GM19099 (cell line): ENCODE measurements around the gene RELL2.
A peak's percentile ranks its signal among the peaks of the same experiment; 100 is the strongest.

ENCODE experiments used
- POLR2A ChIP-seq: IDR thresholded peaks from 3 replicates; pipeline ENCODE4 v1.6.1; 2011; ENCODE audit warnings: low read depth; ENCODE audit not compliant: insufficient read length; ENCODE audit errors: extremely low read depth

The RELL2 gene, protein sequence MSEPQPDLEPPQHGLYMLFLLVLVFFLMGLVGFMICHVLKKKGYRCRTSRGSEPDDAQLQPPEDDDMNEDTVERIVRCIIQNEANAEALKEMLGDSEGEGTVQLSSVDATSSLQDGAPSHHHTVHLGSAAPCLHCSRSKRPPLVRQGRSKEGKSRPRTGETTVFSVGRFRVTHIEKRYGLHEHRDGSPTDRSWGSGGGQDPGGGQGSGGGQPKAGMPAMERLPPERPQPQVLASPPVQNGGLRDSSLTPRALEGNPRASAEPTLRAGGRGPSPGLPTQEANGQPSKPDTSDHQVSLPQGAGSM

DNA sequence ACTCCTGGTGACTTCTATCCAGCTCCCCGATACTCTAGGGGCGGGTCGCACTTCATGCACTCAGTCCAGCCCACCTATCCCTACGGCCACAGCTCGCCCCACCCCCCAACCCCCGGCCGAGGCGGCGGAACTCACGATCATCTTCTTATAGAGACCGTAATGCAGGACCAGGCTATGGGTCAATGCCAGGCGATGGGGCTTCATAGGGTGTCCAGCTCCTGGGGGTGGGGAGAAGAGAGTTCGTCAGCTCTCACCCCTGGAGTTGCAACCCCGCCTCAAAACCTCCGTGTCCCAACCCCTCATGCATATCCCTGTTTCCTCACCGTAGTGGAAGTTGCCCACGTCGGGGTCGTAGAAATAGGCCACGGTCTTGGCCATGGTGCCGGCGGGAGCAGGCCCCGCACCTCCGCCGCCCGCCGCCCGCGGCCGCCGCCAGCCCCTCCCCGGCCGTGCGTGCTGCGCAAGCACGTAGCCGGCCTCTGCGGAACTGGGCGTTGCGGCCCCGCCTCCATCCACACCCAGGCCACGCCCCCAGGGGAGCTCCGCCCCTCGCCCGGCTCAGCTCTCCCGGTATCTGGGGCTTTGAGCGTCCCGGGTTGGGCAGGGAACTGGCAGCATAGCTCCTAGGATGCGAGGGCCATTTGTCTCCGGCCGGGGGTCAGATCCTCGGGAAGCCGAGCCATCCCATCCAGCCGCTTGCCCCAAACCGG is at the start of gene RELL2, which contains the start of gene HDAC3:
RELL2 (plus strand) TSS at position 585 of the 710 bp plus-strand sequence. CDS start 1,229 bp downstream, outside the sequence.
HDAC3 (minus strand) TSS at position 437 of the 710 bp plus-strand sequence; CDS start at position 378, 59 bp downstream.
- TF ChIP-seq POLR2A, result peak; percentile 85

DNA sequence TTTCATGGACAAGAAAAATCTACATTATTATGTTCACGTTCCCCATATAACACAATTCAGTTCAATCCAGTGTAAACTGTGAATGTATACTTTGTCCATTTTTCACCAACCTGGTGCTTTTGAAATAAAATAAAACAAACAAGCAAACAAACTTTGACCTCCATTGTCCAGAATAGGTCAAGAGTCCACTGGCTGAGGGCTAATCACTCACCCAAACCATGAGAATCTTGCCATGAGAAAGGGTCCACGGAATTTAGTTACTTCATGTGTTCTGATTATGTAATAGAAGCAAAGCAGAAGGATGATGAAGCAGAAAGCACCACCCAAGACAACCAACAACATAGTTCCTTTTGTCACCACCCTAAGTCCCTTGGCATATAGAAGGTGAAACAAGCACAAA is 46.7 kb upstream of the RELL2 start:
- no peak for TF ChIP-seq POLR2A

DNA sequence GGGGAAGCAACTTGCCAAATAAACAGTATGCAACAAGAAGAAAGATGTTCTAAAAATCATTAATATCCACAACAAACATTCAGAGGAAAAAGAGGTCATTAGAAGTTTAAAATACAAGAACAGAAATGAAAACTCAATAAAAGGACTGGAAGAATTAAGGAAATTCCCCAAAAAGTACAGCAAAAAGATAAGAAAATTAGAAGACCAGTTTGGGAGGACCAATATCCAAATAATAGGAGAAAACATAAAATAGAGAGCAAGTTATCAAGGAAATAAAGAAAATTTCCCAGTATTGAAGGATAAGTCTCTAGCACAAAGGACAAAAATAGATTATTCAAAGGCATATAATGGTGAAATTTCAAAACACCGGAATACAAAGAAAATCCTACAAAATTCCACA is 39.9 kb upstream of the RELL2 start:
- no peak for TF ChIP-seq POLR2A

DNA sequence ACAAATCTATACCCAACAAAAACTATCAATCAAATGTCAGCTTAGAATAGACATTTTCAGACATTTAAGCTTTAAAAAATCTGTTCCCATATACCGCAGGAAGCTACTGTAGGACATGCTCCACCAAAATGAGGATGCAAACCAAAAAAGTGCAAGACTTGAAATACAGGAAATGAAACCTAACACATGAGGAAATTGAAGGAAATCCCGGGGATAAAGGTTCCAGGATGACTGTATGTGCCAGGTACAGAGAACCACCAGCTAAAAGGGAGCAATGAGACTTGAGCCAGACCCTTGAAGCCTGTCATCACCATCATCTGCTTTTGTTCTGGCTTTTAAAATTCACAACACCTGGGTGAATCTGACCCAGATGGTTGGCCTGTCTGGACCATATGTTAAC is 39.4 kb upstream of the RELL2 start:
- no peak for TF ChIP-seq POLR2A

DNA sequence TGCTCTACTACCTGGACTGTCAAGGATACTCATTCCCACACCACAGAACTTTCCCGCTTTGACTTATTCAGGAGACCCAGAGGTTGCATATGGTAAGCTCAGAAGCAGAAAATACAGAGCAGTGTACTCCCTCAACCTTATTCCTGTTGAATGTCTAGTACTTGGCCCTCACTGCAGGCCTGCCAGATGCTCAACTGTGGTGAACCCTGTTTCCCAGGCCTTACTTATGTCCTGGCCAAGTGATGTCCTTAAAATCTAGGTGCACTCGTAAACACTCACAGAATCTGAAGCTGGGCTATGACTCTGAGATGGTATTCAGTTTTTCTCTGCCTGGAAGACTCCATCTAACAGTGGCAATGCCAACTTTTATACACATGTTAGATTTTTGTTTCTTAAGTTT is 39.0 kb upstream of the RELL2 start:
- no peak for TF ChIP-seq POLR2A

DNA sequence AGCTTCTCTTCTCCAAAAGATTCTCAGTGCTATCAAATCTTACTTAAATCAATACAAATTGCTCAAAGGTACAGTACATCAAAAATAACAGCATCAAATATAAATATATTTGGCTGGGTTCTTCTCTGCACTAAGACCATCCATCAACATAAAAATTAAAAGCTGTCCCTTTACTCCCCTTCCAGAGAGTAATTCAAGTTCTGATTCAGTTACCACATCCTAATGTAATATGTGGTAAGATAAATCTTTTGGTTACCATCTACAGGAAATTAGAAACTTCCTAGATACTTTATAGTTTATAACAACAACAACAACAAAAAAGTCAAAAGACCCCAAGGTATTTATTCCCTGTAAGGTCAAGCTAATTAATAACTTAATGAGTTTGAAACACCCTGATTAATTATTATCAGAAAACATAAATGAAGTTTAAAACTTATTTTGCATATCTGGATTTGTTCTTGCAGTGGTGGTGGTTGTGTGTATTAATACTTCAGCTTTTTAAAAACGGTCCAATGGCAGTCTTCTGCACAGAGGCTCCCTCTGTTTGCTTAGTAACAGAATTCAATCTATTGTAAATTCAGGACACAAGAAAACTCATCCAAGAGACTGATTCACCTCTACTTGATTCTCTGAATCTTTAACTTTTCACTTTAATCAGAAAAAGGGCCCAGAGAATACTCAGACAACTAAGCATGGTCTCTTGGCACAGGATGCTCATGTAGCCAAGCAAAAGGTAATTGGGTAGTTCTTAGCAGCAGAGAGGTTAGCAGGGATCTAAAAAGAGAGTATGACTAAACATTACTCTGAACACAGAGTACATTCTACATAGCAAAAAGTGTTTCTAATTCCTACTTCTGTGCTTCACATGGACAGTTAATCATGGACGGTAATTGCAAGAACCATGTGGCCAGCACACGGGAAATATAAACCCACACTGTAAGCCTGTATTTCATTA is 38.1 kb upstream of the RELL2 start:
- no peak for TF ChIP-seq POLR2A

DNA sequence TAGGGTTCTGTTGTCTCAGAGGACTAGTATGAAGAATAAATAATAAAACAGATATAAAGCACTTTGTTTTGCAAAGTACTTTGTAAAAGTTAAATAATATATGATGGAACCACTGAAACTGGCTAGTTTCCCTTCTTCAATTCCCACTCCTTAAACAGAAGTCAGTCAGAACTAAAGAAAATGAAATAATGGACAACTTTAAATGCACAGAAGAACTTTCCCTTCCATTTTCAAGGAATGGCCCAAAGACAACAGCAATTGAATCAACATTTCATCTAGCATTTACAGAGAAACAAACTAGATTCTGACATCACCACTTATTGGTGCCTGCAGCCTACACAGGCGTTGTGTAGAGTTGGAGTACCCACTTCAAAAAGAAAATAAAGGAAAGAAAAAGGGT is 34.2 kb upstream of the RELL2 start:
- no peak for TF ChIP-seq POLR2A

DNA sequence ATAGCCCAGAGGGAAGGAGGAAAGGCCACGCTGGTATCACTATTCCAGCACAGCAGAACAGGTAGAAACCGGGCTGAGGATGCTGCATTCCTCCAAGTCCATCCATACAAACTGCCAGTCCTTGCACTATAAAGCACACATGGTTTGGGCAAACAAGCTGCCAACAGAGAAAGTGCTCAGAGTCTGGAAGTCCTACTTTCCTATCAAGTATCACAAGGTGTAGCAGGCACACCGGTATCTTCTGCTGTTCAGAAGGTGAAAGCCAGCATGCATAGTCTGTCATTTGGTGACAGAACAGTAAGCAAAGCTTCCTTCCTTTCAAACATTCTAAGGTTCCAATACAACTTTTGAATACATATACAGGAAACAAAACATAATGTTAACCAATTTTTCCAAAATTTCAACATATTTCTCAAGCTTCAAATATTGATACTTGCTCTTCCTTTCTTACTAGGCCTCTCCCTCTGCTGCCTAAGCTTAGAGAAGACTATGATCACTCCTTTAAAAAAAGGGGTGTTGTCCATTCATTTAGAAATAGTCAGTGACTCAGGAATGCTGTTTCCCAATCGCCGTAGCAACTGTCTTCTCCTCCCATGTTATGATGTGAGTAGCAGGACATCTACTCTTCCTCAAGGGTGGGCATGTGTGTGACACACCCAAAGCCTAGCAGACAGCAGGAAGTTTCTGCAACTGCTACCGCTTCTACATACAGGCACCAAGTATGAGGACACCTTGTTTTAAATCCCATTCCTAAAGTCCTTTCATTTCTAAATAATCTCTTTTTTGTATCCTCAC is 32.7 kb upstream of the RELL2 start:
- no peak for TF ChIP-seq POLR2A

DNA sequence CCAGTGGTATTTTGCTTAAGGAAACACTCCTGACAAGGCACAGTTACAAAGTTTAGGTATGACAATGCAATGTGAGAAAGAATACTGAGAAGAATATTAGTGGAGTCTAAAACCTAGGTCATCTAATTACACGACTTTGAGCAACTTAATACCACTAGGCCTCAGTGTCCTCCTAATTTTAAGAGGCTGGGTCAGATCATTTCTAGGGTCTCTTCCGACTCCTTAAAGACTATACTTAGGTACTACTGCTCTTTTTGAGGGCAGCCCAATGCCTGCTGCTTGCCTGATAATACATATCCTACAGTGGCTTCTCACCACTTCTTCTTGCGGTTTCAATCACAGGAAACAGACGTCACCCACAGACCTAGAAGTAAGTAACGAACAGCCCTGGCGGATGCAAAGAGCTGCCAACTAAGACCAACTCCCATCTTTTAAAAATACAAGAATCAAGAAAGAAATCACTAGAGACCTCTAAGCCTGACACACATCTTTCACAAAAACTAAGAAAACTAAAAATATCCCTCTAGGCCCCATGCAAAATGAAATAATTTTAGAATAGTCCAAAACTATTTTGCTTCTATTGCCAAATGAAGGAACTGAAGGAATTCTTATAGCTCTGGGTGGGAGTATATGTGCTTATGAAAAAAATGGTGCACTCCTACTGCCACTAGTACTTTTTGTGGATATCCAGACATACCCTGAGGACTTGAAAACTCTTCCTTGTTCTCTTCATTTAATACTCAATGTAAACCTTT is 31.1 kb upstream of the RELL2 start:
- no peak for TF ChIP-seq POLR2A

DNA sequence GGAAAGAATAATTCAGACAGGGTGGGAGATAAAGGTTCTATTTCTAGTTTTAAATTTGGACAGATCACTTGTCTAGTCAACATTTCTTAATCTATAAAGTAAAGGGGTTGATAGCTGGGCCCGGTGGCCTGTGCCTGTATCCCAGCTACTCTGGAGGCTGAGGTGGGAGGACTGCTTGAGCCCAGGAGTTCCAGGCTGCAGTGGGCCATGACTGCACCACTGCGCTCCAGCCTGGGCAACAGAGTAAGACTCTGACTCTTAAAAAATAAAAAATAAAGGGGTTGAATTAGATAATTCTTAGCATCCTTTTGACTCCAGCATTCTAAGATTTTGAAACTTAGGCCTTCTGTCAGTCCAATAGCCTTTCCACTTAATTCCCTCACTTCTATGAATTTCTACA is 28.8 kb upstream of the RELL2 start:
- no peak for TF ChIP-seq POLR2A

DNA sequence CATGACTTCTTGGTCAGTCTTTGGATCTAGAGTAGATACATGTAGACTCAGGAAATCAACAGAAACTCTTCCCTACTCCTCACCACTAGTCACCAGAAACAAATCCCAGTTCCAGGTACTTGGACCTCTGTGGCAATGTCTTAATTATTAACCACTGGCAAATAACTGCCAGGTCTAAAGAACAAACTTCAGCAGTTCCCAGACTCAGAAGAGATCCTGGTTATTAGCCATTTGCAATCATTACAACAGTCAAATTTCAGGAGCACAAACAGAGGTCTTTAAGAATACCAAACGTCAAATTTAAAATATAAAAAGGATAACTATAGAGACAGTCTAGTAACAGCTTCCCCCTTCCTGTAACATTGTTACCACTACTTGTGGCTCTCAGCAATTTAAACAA is 28.2 kb upstream of the RELL2 start:
- no peak for TF ChIP-seq POLR2A

DNA sequence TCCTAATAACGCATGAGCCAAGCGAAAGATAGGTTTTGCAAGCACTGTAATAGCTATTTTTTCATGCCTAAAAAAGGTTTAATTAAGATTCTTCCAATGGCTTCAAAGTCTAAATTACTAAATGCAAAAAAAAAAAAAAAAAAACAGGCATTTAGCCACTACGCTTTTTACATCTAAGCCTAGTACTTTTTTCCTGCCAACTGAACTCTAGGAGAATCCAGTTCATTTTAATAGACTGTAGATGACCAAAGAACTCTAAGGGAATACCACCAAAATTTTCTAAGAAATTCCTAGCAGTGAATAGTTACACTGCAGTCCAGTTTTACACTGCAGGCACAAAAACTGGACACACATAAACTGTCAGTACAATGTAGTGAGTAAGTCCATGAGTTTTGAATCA is 27.8 kb upstream of the RELL2 start:
- TF ChIP-seq POLR2A, result no peak

DNA sequence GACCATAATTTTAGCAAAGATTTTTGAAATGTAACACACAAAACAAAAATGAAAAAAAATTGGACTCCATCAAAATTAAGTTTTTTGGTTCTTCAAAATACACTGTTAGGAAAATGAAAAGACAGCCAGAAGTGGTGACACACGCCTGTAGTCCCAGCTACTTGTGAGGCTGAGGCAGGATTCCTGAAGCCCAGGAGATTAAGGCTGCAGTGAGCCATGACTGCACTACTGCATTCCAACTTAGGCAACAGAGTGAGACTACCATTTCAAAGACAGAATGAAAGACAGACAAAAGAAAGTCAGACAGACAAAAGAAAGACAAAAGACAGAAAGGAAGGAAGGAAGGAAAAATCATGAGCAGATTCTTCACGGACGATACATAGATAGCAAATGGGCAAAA is 25.5 kb upstream of the RELL2 start:
- no peak for TF ChIP-seq POLR2A

DNA sequence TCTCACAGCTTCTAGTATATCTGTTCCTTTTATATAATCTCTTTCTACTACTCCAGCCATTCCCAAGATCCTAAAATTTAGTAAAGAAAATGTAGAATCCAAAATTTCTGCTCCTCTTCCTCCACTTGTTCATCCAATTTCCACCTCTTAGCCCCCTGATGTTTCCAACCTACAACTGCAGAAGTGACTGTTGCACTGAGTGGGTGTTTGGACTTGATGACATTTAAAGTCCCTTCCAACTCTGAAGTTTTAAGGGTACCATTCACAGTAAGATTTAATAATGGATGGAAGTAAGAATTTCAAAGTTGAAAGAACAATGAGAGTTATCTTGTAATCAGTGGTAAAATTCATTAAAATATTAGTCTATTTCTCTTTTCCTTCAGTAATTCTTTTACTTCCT is 23.5 kb upstream of the RELL2 start:
- no peak for TF ChIP-seq POLR2A
